ENCODE results near the gene PKP3.

The PKP3 gene

GRCh38 chr11:373716-374551 is 20.1 kb upstream of the PKP3 start:
- no peak for DNase-seq (ENCODE audit: low read depth, low spot score)
- no peak for TF ChIP-seq FOXP2 (optimal IDR thresholded peaks at IDR 0.05; ENCODE audit: control extremely low read depth, extremely low read length, insufficient read depth)
- TF ChIP-seq EZH2 (IDR thresholded peaks at IDR 0.05) = no peak
- no peak for TF ChIP-seq POLR2AphosphoS5 (IDR thresholded peaks at IDR 0.05; ENCODE audit: borderline replicate concordance, low read depth, low read length)
- no peak overlapping the region for H3K4me3 ChIP-seq
- no peaks in the 10 kb centered on the region for H3K9me3 ChIP-seq (ENCODE audit: low read depth, low read length)
- no peak overlapping the region for H3K9ac ChIP-seq (ENCODE audit: insufficient read length)
- H3K27ac ChIP-seq = no peak overlapping the region
- H3K36me3 ChIP-seq (ENCODE audit: insufficient read depth, low read length) = peaks cover 20% of the 10 kb centered on the region; the same call in 1 of the 2 replicates

GRCh38 chr11:375065-376025 is 18.7 kb upstream of the PKP3 start:
- DNase-seq (ENCODE audit: low read depth, low spot score) = no peak
- H3K4me3 ChIP-seq = no peak overlapping the region
- H3K9ac ChIP-seq (ENCODE audit: insufficient read length) = no peak overlapping the region
- no peak overlapping the region for H3K27ac ChIP-seq
- no peaks in the 10 kb centered on the region for H3K9me3 ChIP-seq (ENCODE audit: low read depth, low read length)
- peaks cover 20% of the 10 kb centered on the region; the same call in 1 of the 2 replicates for H3K36me3 ChIP-seq (ENCODE audit: insufficient read depth, low read length)
- TF ChIP-seq FOXP2 (optimal IDR thresholded peaks at IDR 0.05; ENCODE audit: control extremely low read depth, extremely low read length, insufficient read depth) = no peak
- no peak for TF ChIP-seq EZH2 (IDR thresholded peaks at IDR 0.05)
- no peak for TF ChIP-seq POLR2AphosphoS5 (IDR thresholded peaks at IDR 0.05; ENCODE audit: borderline replicate concordance, low read depth, low read length)

GRCh38 chr11:376531-377173 is 17.4 kb upstream of the PKP3 start:
- Histone ChIP-seq H3K9me3 (ENCODE audit: low read depth, low read length) (no peaks in the 10 kb centered on the region), H3K9ac (ENCODE audit: insufficient read length) (no peak overlapping the region), H3K36me3 (ENCODE audit: insufficient read depth, low read length) (peaks cover 20% of the 10 kb centered on the region; the same call in 1 of the 2 replicates), H3K4me3 (no peak overlapping the region), H3K27ac (no peak overlapping the region)
- TF ChIP-seq EZH2 (IDR thresholded peaks at IDR 0.05) (no peak), POLR2AphosphoS5 (IDR thresholded peaks at IDR 0.05; ENCODE audit: borderline replicate concordance, low read depth, low read length) (no peak), FOXP2 (optimal IDR thresholded peaks at IDR 0.05; ENCODE audit: control extremely low read depth, extremely low read length, insufficient read depth) (no peak)
- DNase-seq (ENCODE audit: low read depth, low spot score) = no peak

- H3K36me3 ChIP-seq (ENCODE audit: insufficient read depth, low read length) = peaks cover 14% of the 10 kb centered on the region; the same call in 1 of the 2 replicates
Observed at GRCh38 chr11:377174-377865, 16.7 kb upstream of the PKP3 start.

GRCh38 chr11:377883-378500 is 16.0 kb upstream of the PKP3 start:
- DNase-seq (ENCODE audit: low read depth, low spot score) = no peak
- no peak for TF ChIP-seq POLR2AphosphoS5 (IDR thresholded peaks at IDR 0.05; ENCODE audit: borderline replicate concordance, low read depth, low read length)
- no peak for TF ChIP-seq EZH2 (IDR thresholded peaks at IDR 0.05)
- TF ChIP-seq FOXP2 (optimal IDR thresholded peaks at IDR 0.05; ENCODE audit: control extremely low read depth, extremely low read length, insufficient read depth) = no peak
- peaks cover 10% of the 10 kb centered on the region; the same call in 1 of the 2 replicates for H3K36me3 ChIP-seq (ENCODE audit: insufficient read depth, low read length)
- H3K9me3 ChIP-seq (ENCODE audit: low read depth, low read length) = no peaks in the 10 kb centered on the region
- H3K9ac ChIP-seq (ENCODE audit: insufficient read length) = no peak overlapping the region
- no peak overlapping the region for H3K27ac ChIP-seq
- no peak overlapping the region for H3K4me3 ChIP-seq

More at GRCh38 chr11:377174-377865, 16.7 kb upstream of the PKP3 start:
- no peak overlapping the region for H3K9ac ChIP-seq (ENCODE audit: insufficient read length)
- no peak overlapping the region for H3K27ac ChIP-seq
- H3K4me3 ChIP-seq = no peak overlapping the region
- TF ChIP-seq POLR2AphosphoS5 (IDR thresholded peaks at IDR 0.05; ENCODE audit: borderline replicate concordance, low read depth, low read length) (no peak), EZH2 (IDR thresholded peaks at IDR 0.05) (no peak), FOXP2 (optimal IDR thresholded peaks at IDR 0.05; ENCODE audit: control extremely low read depth, extremely low read length, insufficient read depth) (no peak)
- no peaks in the 10 kb centered on the region for H3K9me3 ChIP-seq (ENCODE audit: low read depth, low read length)
- no peak for DNase-seq (ENCODE audit: low read depth, low spot score)

- Histone ChIP-seq H3K27ac (no peak overlapping the region), H3K36me3 (ENCODE audit: insufficient read depth, low read length) (no peaks in the 10 kb centered on the region; the same call in 1 of the 2 replicates), H3K9me3 (ENCODE audit: low read depth, low read length) (no peaks in the 10 kb centered on the region)
Observed at GRCh38 chr11:379205-380094, 14.6 kb upstream of the PKP3 start.

More at GRCh38 chr11:379205-380094, 14.6 kb upstream of the PKP3 start:
- TF ChIP-seq EZH2 (IDR thresholded peaks at IDR 0.05) (no peak), FOXP2 (optimal IDR thresholded peaks at IDR 0.05; ENCODE audit: control extremely low read depth, extremely low read length, insufficient read depth) (no peak), POLR2AphosphoS5 (IDR thresholded peaks at IDR 0.05; ENCODE audit: borderline replicate concordance, low read depth, low read length) (no peak)
- Histone ChIP-seq H3K9ac (ENCODE audit: insufficient read length) (no peak overlapping the region), H3K4me3 (no peak overlapping the region)
- no peak for DNase-seq (ENCODE audit: low read depth, low spot score)
